ENCODE results near the gene BEST1.

The BEST1 gene

GRCh38 chr11:61957021-61957770, 7.0 kb downstream of the BEST1 start:
- TF ChIP-seq CTCF (conservative IDR thresholded peaks at IDR 0.05), result no peak
- no peak overlapping the region for H3K27ac ChIP-seq

GRCh38 chr11:61958590-61958989, 8.4 kb downstream of the BEST1 start:
- no peak for TF ChIP-seq CTCF (conservative IDR thresholded peaks at IDR 0.05)
- H3K27ac ChIP-seq, result no peak overlapping the region

GRCh38 chr11:61959114-61959513, 9.0 kb downstream of the BEST1 start:
- no peak for TF ChIP-seq CTCF (conservative IDR thresholded peaks at IDR 0.05)
- no peak overlapping the region for H3K27ac ChIP-seq

- no peak for TF ChIP-seq CTCF (conservative IDR thresholded peaks at IDR 0.05)
- H3K27ac ChIP-seq, result no peak overlapping the region
Measured at GRCh38 chr11:61959678-61960077, 9.5 kb downstream of the BEST1 start.

GRCh38 chr11:61960532-61960931, 10.4 kb downstream of the BEST1 start:
- no peak overlapping the region for H3K27ac ChIP-seq

GRCh38 chr11:61961570-61962212, 11.5 kb downstream of the BEST1 start:
- no peak for TF ChIP-seq CTCF (conservative IDR thresholded peaks at IDR 0.05)
- no peak overlapping the region for H3K27ac ChIP-seq

More at GRCh38 chr11:61960532-61960931, 10.4 kb downstream of the BEST1 start:
- no peak for TF ChIP-seq CTCF (conservative IDR thresholded peaks at IDR 0.05)

- H3K27ac ChIP-seq, result no peak overlapping the region
- no peak for TF ChIP-seq CTCF (conservative IDR thresholded peaks at IDR 0.05)
Measured at GRCh38 chr11:61962213-61963015, 12.3 kb downstream of the BEST1 start.

Measured in VCaP (cell line).